Naive thymus-derived CD4-positive, alpha-beta T cell (primary cell): ENCODE data around the gene SLC22A31. TPM values are rescaled to one million over a fixed set of nuclear protein-coding genes. Genes with fewer than 3 reads are reported as not detected.

ENCODE experiments used
- ATAC-seq: fragments of 150-1000 bp; cut with Tn5 transposase; 2 replicates; pipeline ENCODE4 v1.10.0; 2021; ENCODE audit warnings: mild to moderate bottlenecking, moderate library complexity
- CTCF ChIA-PET: fragments of 350-600 bp; sonication (Branson Sonifier 250); formaldehyde crosslinking; loops from one replicate; lab custom pipeline; 2021; ENCODE audit warnings: antibody characterized with exemption; lab: Charles Lee
- POLR2A ChIA-PET: fragments of 350-600 bp; sonication (Branson Sonifier 250); formaldehyde crosslinking; loops from one replicate; lab custom pipeline; 2021; ENCODE audit warnings: antibody characterized with exemption, inconsistent platforms; lab: Charles Lee
- DNase-seq, 9 donors: peaks; one replicate each; pipeline versions ENCODE4 v3.0.0 to v3.0.0-alpha.2; 2020 to 2022; ENCODE audit warnings: mixed read lengths in 1 of 9
- H3K27ac ChIP-seq: one replicate; pipeline ENCODE4 v1.7.0; 2013; ENCODE audit warnings: mild to moderate bottlenecking, low read depth, low read length, moderate library complexity
- H3K27me3 ChIP-seq, 2 donors: one replicate each; pipeline ENCODE4 v1.7.0; 2013; ENCODE audit warnings: low read length in 2 of 2, mild to moderate bottlenecking in 2 of 2, moderate library complexity in 2 of 2; ENCODE audit not compliant: control insufficient read depth in 2 of 2, insufficient read depth in 2 of 2
- H3K36me3 ChIP-seq, 3 experiments: 1 replicate in 2 of 3; 2 replicates in 1 of 3; pipeline ENCODE4 v1.7.0; 2013; ENCODE audit warnings: low read length in 3 of 3, mild to moderate bottlenecking in 3 of 3, moderate library complexity in 1 of 3; ENCODE audit not compliant: insufficient read depth in 3 of 3, control insufficient read depth in 2 of 3
- H3K4me1 ChIP-seq, 2 donors: one replicate each; pipeline ENCODE4 v1.7.0; 2013; ENCODE audit warnings: low read length in 2 of 2, mild to moderate bottlenecking in 2 of 2, moderate library complexity in 1 of 2; ENCODE audit not compliant: control insufficient read depth in 2 of 2, insufficient read depth in 2 of 2
- H3K4me3 ChIP-seq: 2 replicates; pipeline ENCODE4 v1.7.0; 2013; ENCODE audit warnings: mild to moderate bottlenecking, low read length
- H3K9me3 ChIP-seq, 3 experiments: 1 replicate in 2 of 3; 2 replicates in 1 of 3; pipeline ENCODE4 v1.7.0; 2013; ENCODE audit warnings: low read length in 3 of 3; ENCODE audit not compliant: control insufficient read depth in 2 of 3
- H3K27ac Mint-ChIP-seq, 9 donors: one replicate each; pipeline ENCODE4 v1.8.0; 2020 to 2022; ENCODE audit warnings: mixed read lengths in 9 of 9, mild to moderate bottlenecking in 8 of 9, moderate library complexity in 5 of 9, inconsistent platforms in 2 of 9
- H3K27me3 Mint-ChIP-seq, 5 donors: one replicate each; pipeline ENCODE4 v1.8.0; 2021 to 2022; ENCODE audit warnings: mixed read lengths in 5 of 5, mild to moderate bottlenecking in 1 of 5
- H3K36me3 Mint-ChIP-seq, 5 donors: one replicate each; pipeline ENCODE4 v1.8.0; 2020 to 2022; ENCODE audit warnings: mixed read lengths in 5 of 5, mild to moderate bottlenecking in 3 of 5, inconsistent platforms in 1 of 5
- H3K4me1 Mint-ChIP-seq, 7 donors: one replicate each; pipeline ENCODE4 v1.8.0; 2020 to 2022; ENCODE audit warnings: mixed read lengths in 7 of 7, mild to moderate bottlenecking in 3 of 7, inconsistent platforms in 1 of 7
- H3K4me3 Mint-ChIP-seq, 10 donors: one replicate each; pipeline ENCODE4 v1.8.0; 2020 to 2022; ENCODE audit warnings: mild to moderate bottlenecking in 10 of 10, mixed read lengths in 10 of 10, moderate library complexity in 6 of 10, inconsistent platforms in 2 of 10
- H3K9me3 Mint-ChIP-seq, 11 donors: one replicate each; pipeline ENCODE4 v1.8.0; 2020 to 2022; ENCODE audit warnings: mixed read lengths in 11 of 11, mild to moderate bottlenecking in 4 of 11, inconsistent platforms in 1 of 11, moderate library complexity in 1 of 11
- intact Hi-C, 2 donors: fragments of 100-400 bp; cut with micrococcal nuclease; formaldehyde crosslinking; loops; one replicate each; pipeline ENCODE4 v1.15.1; 2023
- polyA plus RNA-seq, 2 donors: library from polyadenylated mRNA; unstranded; fragments of 300-500 nt; fragmentation: Illumina TruSeq; gene quantifications; one replicate each; pipeline ENCODE4 v1.2.3, GENCODE V29; 2021
- total RNA-seq, 6 experiments: library from RNA in 5 of 6; stranded (reverse) in 5 of 6; gene quantifications; 1 replicate in 5 of 6; 2 replicates in 1 of 6; pipeline ENCODE4 v1.2.3 and lab custom pipeline; 2021 to 2026

The SLC22A31 gene
- total and polyA plus RNA-seq, 7 experiments from 2014 or later = 0.33 to 4.4 (median 1.8) TPM

- H3K36me3 Mint-ChIP-seq = peaks cover 13 to 48% (median 26%) of the 10 kb centered on the region in 5 donors
- CTCF ChIA-PET = no interaction called here
- Histone ChIP-seq H3K9me3 (peaks cover 0 to 8% (median 0%) of the 10 kb centered on the region in 3 experiments), H3K27me3 (no peaks in the 10 kb centered on the region), H3K27ac (no peak overlapping the region), H3K4me3 (no peak overlapping the region), H3K36me3 (peaks cover 0 to 78% (median 20%) of the 10 kb centered on the region in 3 experiments), H3K4me1 (no peaks in the 10 kb centered on the region)
- no peak for DNase-seq
- ATAC-seq = no peak
- H3K4me1 Mint-ChIP-seq = peaks cover 0 to 7% (median 0%) of the 10 kb centered on the region in 7 donors
- POLR2A ChIA-PET = no interaction called here
- H3K4me3 Mint-ChIP-seq = peak overlapping the region in 1 of 10 donors; percentile 33
- peaks cover 0 to 7% (median 2%) of the 10 kb centered on the region in 11 donors for H3K9me3 Mint-ChIP-seq
- intact Hi-C loops = no loop called here
- H3K27me3 Mint-ChIP-seq = no peaks in the 10 kb centered on the region
- peak overlapping the region in 4 of 9 donors; percentile 17 to 60 (median 43) for H3K27ac Mint-ChIP-seq
These were observed 53.1 kb downstream of the SLC22A31 start for GRCh38 chr16:89147085-89147817.

GRCh38 chr16:89146211-89147005 lies 53.9 kb downstream of the SLC22A31 start:
- ChIA-PET CTCF (no interaction called here), POLR2A (no interaction called here)
- no peak for ATAC-seq
- no peaks in the 10 kb centered on the region for H3K27me3 Mint-ChIP-seq
- H3K27ac ChIP-seq = no peak overlapping the region
- peaks cover 0 to 8% (median 0%) of the 10 kb centered on the region in 3 experiments for H3K9me3 ChIP-seq
- intact Hi-C loops = no loop called here
- H3K36me3 Mint-ChIP-seq = peaks cover 13 to 47% (median 26%) of the 10 kb centered on the region in 5 donors
- no peak for DNase-seq
- no peaks in the 10 kb centered on the region for H3K27me3 ChIP-seq
- H3K4me1 ChIP-seq = no peaks in the 10 kb centered on the region
- no peak overlapping the region for H3K4me3 Mint-ChIP-seq
- peaks cover 0 to 7% (median 0%) of the 10 kb centered on the region in 7 donors for H3K4me1 Mint-ChIP-seq
- peaks cover 0 to 7% (median 2%) of the 10 kb centered on the region in 11 donors for H3K9me3 Mint-ChIP-seq
- H3K4me3 ChIP-seq = no peak overlapping the region
- H3K36me3 ChIP-seq = peaks cover 0 to 86% (median 20%) of the 10 kb centered on the region in 3 experiments
- peak overlapping the region in 2 of 9 donors; percentile 21 to 33 for H3K27ac Mint-ChIP-seq

Other genes with a start within 250 kb of the SLC22A31 start
- 10 to 100 TPM in 1 of 5 experiments, 1 to 10 TPM in 1, under 1 TPM in 2, not detected in 1; 0.14 to 25.2 (median 3.2) TPM for gene CBFA2T3, start 223.3 kb downstream of the SLC22A31 start, total RNA-seq
- under 1 TPM; 0.17 to 0.26 TPM for gene CBFA2T3, start 223.3 kb downstream of the SLC22A31 start, polyA plus RNA-seq
- 10 to 100 TPM; 61.9 to 84.1 (median 74.3) TPM for gene ACSF3, start 106.7 kb downstream of the SLC22A31 start, total RNA-seq
- 10 to 100 TPM; 26.2 to 45.7 TPM for gene ACSF3, start 106.7 kb downstream of the SLC22A31 start, polyA plus RNA-seq
- gene CDH15, start 28.8 kb downstream of the SLC22A31 start, total RNA-seq = not detected
- gene CDH15, start 28.8 kb downstream of the SLC22A31 start, polyA plus RNA-seq = not detected
- 10 to 100 TPM in 2 of 5 experiments, 1 to 10 TPM in 3; 6.0 to 13.5 (median 6.5) TPM for gene ZNF778, start 17.2 kb upstream of the SLC22A31 start, total RNA-seq
- 1 to 10 TPM; 4.0 to 6.8 TPM for gene ZNF778, start 17.2 kb upstream of the SLC22A31 start, polyA plus RNA-seq